NT2/D1 (cell line): ENCODE measurements around the gene IFNGR2.

Experiments used
- YY1 ChIP-seq: IDR thresholded peaks from 2 replicates; pipeline ENCODE4 v1.6.1; 2011; ENCODE audit not compliant: insufficient read length, insufficient read depth
- ZNF274 ChIP-seq: IDR thresholded peaks from 2 replicates; pipeline ENCODE4 v1.6.1; 2011; ENCODE audit warnings: mild to moderate bottlenecking, low read depth, low read length

GRCh38 chr21:33421713-33422393 is 18.6 kb downstream of the IFNGR2 start:
- TF ChIP-seq YY1 (no peak), ZNF274 (no peak)
